SK-N-SH (cell line): ENCODE results near the gene COMT. TPM values are rescaled to one million over a fixed set of nuclear protein-coding genes. Genes with fewer than 3 reads are reported as not detected.

Experiments
- CTCF ChIA-PET: fragments of 300-600, 350-600 bp; formaldehyde crosslinking; extraction: SDS; loops from one replicate; lab custom pipeline; 2021; lab: Yijun Ruan, JAX
- POLR2A ChIA-PET: fragments of 350-600 bp; sonication (Branson Sonifier 250); formaldehyde crosslinking; extraction: SDS; loops from one replicate; lab custom pipeline; 2020; ENCODE audit warnings: antibody characterized with exemption, inconsistent platforms; lab: Yijun Ruan, JAX
- DNase-seq: peaks from one replicate; pipeline ENCODE4 v3.0.0; 2012
- H2AFZ ChIP-seq: fragments of 200-600 bp; sonication (generic); 2 replicates; pipeline ENCODE4 v1.8.1; 2016; ENCODE audit warnings: antibody characterized with exemption, mild to moderate bottlenecking, low read depth
- H3F3A ChIP-seq: fragments of 200-600 bp; sonication (generic); replicated peaks from 2 replicates; pipeline ENCODE3; 2016; ENCODE audit warnings: antibody characterized with exemption, mild to moderate bottlenecking; ENCODE audit not compliant: insufficient read depth
- H3K27ac ChIP-seq, 2 experiments: fragments of 200-500 bp in 1 of 2; fragments of 200-600 bp in 1 of 2; sonication (Bioruptor generic) in 1 of 2; sonication (generic), shearing (Covaris generic) in 1 of 2; 2 replicates each; pipeline versions ENCODE4 v1.5.1 to v1.6.1; 2014 to 2016; ENCODE audit warnings: low read depth in 2 of 2, inconsistent platforms in 1 of 2, low read length in 1 of 2, mild to moderate bottlenecking in 1 of 2, mixed read lengths in 1 of 2
- H3K27me3 ChIP-seq: fragments of 200-600 bp; sonication (generic), shearing (Covaris generic); 2 replicates; pipeline ENCODE4 v1.6.1; 2016; ENCODE audit warnings: mixed run types; ENCODE audit not compliant: insufficient read depth
- H3K36me3 ChIP-seq, 2 experiments: fragments of 200-500 bp in 1 of 2; fragments of 200-600 bp in 1 of 2; sonication (Bioruptor generic) in 1 of 2; sonication (generic) in 1 of 2; replicated peaks in 1 of 2; 2 replicates each; pipeline versions ENCODE3 to v1.5.1; 2014 to 2016; ENCODE audit warnings: low read length in 1 of 2, mild to moderate bottlenecking in 1 of 2; ENCODE audit not compliant: insufficient read depth in 2 of 2, control insufficient read depth in 1 of 2
- H3K4me1 ChIP-seq, 2 experiments: fragments of 200-500 bp in 1 of 2; fragments of 200-600 bp in 1 of 2; sonication (Bioruptor generic) in 1 of 2; sonication (generic), shearing (Covaris generic) in 1 of 2; 2 replicates each; pipeline versions ENCODE4 v1.5.1 to v1.6.1; 2014 to 2016; ENCODE audit warnings: low read depth in 1 of 2, low read length in 1 of 2, mixed run types in 1 of 2; ENCODE audit not compliant: insufficient read depth in 2 of 2, control insufficient read depth in 1 of 2
- H3K4me2 ChIP-seq: fragments of 200-600 bp; sonication (generic), shearing (Covaris generic); 2 replicates; pipeline ENCODE4 v1.6.1; 2017; ENCODE audit warnings: mixed run types
- H3K4me3 ChIP-seq, 2 experiments: fragments of 200-500 bp in 1 of 2; fragments of 200-600 bp in 1 of 2; sonication (Bioruptor generic) in 1 of 2; sonication (generic), shearing (Covaris generic) in 1 of 2; 2 replicates each; pipeline versions ENCODE4 v1.5.1 to v1.8.1; 2014 to 2016; ENCODE audit warnings: low read depth in 2 of 2, inconsistent platforms in 1 of 2, low read length in 1 of 2, mild to moderate bottlenecking in 1 of 2, mixed read lengths in 1 of 2, moderate library complexity in 1 of 2
- H3K79me2 ChIP-seq: fragments of 200-600 bp; sonication (generic); 2 replicates; pipeline ENCODE4 v1.8.1; 2017; ENCODE audit warnings: mild to moderate bottlenecking; ENCODE audit not compliant: insufficient read depth
- H3K9ac ChIP-seq: fragments of 200-600 bp; sonication (generic); 2 replicates; pipeline ENCODE4 v1.6.1; 2017; ENCODE audit warnings: mixed run types
- H3K9me2 ChIP-seq: fragments of 200-600 bp; sonication (generic); 2 replicates; pipeline ENCODE4 v1.6.1; 2017; ENCODE audit warnings: mixed run types
- H3K9me3 ChIP-seq: fragments of 200-600 bp; sonication (generic); 2 replicates; pipeline ENCODE4 v1.6.1; 2017; ENCODE audit warnings: mixed run types, mild to moderate bottlenecking, moderate library complexity
- H4K20me1 ChIP-seq: fragments of 200-600 bp; sonication (generic); 2 replicates; pipeline ENCODE4 v1.6.1; 2017; ENCODE audit warnings: mild to moderate bottlenecking, mixed run types; ENCODE audit not compliant: insufficient read depth
- CHD2 ChIP-seq: fragments of 150-350 bp; IDR thresholded peaks from 2 replicates; pipeline ENCODE4 v1.6.1; 2018; ENCODE audit warnings: low read length; ENCODE audit not compliant: partially characterized antibody
- ELF1 ChIP-seq: IDR thresholded peaks from 2 replicates; pipeline ENCODE4 v1.4.0; 2012
- EP300 ChIP-seq, 2 experiments: IDR thresholded peaks; 2 replicates each; pipeline versions ENCODE4 v1.4.0 to v1.6.1; 2012; ENCODE audit warnings: borderline replicate concordance in 1 of 2, low read depth in 1 of 2, low read length in 1 of 2
- FOXJ3 ChIP-seq: sonication (generic); formaldehyde crosslinking; IDR thresholded peaks from 2 replicates; pipeline ENCODE4 v1.5.1; 2020; ENCODE audit warnings: mild to moderate bottlenecking, missing genetic modification reagents
- GATA2 ChIP-seq: sonication (generic); formaldehyde crosslinking; IDR thresholded peaks from 2 replicates; pipeline ENCODE4 v1.5.0; 2020; ENCODE audit warnings: mild to moderate bottlenecking, missing genetic modification reagents
- MEF2A ChIP-seq: IDR thresholded peaks from 2 replicates; pipeline ENCODE4 v1.4.0; 2012; ENCODE audit warnings: low read depth, borderline replicate concordance
- MXI1 ChIP-seq: IDR thresholded peaks from 2 replicates; pipeline ENCODE4 v1.6.1; 2012; ENCODE audit warnings: mild to moderate bottlenecking, low read depth, low read length, improper control_type of control experiment
- NFIC ChIP-seq: IDR thresholded peaks from 2 replicates; pipeline ENCODE4 v1.4.0; 2012; ENCODE audit warnings: borderline replicate concordance
- POLR2AphosphoS5 ChIP-seq: IDR thresholded peaks from 2 replicates; pipeline ENCODE4 v1.6.1; 2012; ENCODE audit warnings: low read depth, low read length
- RAD21 ChIP-seq: IDR thresholded peaks from 2 replicates; pipeline ENCODE4 v1.6.1; 2012; ENCODE audit warnings: mild to moderate bottlenecking, low read length
- RCOR1 ChIP-seq: fragments of 150-350 bp; IDR thresholded peaks from 2 replicates; pipeline ENCODE4 v1.6.1; 2017; ENCODE audit warnings: antibody characterized with exemption, low read length
- RXRA ChIP-seq: IDR thresholded peaks from 2 replicates; pipeline ENCODE4 v1.4.0; 2012; ENCODE audit warnings: low read depth, mild to moderate bottlenecking, borderline replicate concordance
- SIN3A ChIP-seq: IDR thresholded peaks from 2 replicates; pipeline ENCODE4 v1.6.1; 2012; ENCODE audit warnings: low read depth, mild to moderate bottlenecking, low read length, moderate library complexity, borderline replicate concordance
- SMC3 ChIP-seq: IDR thresholded peaks from 2 replicates; pipeline ENCODE4 v1.6.1; 2012; ENCODE audit warnings: low read depth, low read length, improper control_type of control experiment
- TCF12 ChIP-seq: IDR thresholded peaks from 2 replicates; pipeline ENCODE4 v1.4.0; 2012
- TEAD4 ChIP-seq: IDR thresholded peaks from 2 replicates; pipeline ENCODE4 v1.4.0; 2012; ENCODE audit warnings: mild to moderate bottlenecking, borderline replicate concordance; ENCODE audit not compliant: insufficient read depth
- YY1 ChIP-seq: IDR thresholded peaks from 2 replicates; pipeline ENCODE4 v1.4.0; 2012; ENCODE audit warnings: low read depth, mild to moderate bottlenecking
- WGBS: methylation state at CpG from one replicate; pipeline ENCODE4 v1.1.6; 2017; ENCODE audit warnings: low lambda C conversion rate; 5-methylcytosine and 5-hydroxymethylcytosine counted together
- polyA plus RNA-seq, 3 experiments: library from polyadenylated mRNA; depleted of rRNA; stranded (reverse); fragments of >200 nt; gene quantifications; 2 replicates each; pipeline ENCODE4 v1.2.3, GENCODE V29; 2012
- TF ChIP-seq, protein P1 (sequence below): IDR thresholded peaks from 2 replicates; pipeline ENCODE4 v1.4.0; 2012; ENCODE audit warnings: low read depth, borderline replicate concordance
- TF ChIP-seq, protein P2 (sequence below): IDR thresholded peaks from 2 replicates; pipeline ENCODE4 v1.4.0; 2012; ENCODE audit warnings: low read depth
- TF ChIP-seq, protein P3 (sequence below): fragments of 150-350 bp; IDR thresholded peaks from 2 replicates; pipeline ENCODE4 v1.6.1; 2017; ENCODE audit warnings: antibody characterized with exemption, low read length, low read depth, borderline replicate concordance
- TF ChIP-seq, protein P4 (sequence below): IDR thresholded peaks from 2 replicates; pipeline ENCODE4; 2012

COMT gene
- polyA plus RNA-seq, 1 of the 3 experiments (the other 2 are of a cell fraction) = 343 TPM

DNA sequence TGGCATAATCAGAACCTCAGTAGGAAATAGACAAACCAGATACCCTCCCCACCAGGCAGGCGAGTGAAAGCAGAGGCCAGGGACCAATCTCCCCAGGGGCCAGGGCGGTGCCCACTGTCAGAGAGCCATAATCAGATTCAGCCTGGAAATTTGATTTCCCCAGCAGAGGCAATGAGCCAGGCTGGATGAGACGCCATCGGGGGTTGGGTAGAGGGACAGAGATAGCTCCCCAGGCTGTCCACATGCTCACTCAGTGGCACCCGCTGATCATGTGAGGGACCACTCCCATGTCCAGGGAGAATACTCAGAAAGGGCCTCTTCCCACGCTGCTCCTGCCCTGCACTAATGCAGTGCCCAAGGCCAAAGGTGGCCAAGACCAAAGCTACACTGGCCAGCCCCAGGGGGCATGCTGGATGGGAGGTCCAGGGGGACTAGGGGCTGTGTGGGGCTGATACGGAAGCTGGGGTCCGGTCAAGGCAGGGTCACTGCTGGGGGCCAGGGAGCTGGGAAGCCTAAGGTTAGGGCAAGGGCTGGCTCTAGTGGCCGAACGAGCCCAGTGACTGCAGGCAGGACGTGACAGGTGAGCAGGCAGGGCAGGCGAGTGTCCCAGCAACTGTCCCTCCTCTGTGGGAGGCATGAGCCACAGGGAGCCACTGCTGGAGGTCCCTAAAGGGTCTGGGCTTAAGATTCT, 55.3 kb downstream of the COMT start:
- Histone ChIP-seq H3K27me3 (no peaks in the 10 kb centered on the region), H3K4me2 (0 out of 2 replicates have a peak overlapping the region, but pooled peaks have one; percentile 17), H3K27ac (peak overlapping the region in 1 of 2 experiments; percentile 97; a peak in 2 of 4 replicates), H3K9me3 (no peaks in the 10 kb centered on the region), H4K20me1 (no peaks in the 10 kb centered on the region), H3K9ac (no peak overlapping the region), H3K9me2 (no peaks in the 10 kb centered on the region), H3K4me1 (peaks cover 0 to 82% of the 10 kb centered on the region in 2 experiments; a peak in 2 of 4 replicates), H3F3A (no peaks in the 10 kb centered on the region), H3K4me3 (no peak overlapping the region), H3K36me3 (no peaks in the 10 kb centered on the region), H3K79me2 (no peaks in the 10 kb centered on the region), H2AFZ (no peak overlapping the region)
- WGBS = 76% methylated on average over 10 of the region's 12 CpGs
- CTCF ChIA-PET = interaction anchor here (0.6 to 5.5 kb wide), 6 partner anchors 10 to 533 kb away, joined by 3 to 70 read pairs (median 5); no protein-coding TSS in a partner anchor
- POLR2A ChIA-PET = interaction anchor here (0.7 kb wide), 1 partner anchor 82 kb away, joined by 3 read pairs; no protein-coding TSS in a partner anchor
- peak; percentile 89 for DNase-seq
- TF ChIP-seq EP300 (IDR thresholded peaks at IDR 0.05; ENCODE audit: borderline replicate concordance in 1 of 2, low read depth in 1 of 2, low read length in 1 of 2) (peak in 1 of 2 experiments; percentile 97; a peak in 2 of 4 replicates), RCOR1 (peak; percentile 84), TCF12 (peak; percentile 17; the same call in 1 of the 2 replicates), FOXJ3 (CRISPR knock-in tag) (peak; percentile 95), MXI1 (peak; percentile 77), NFIC (no peak), RXRA (no peak), CHD2 (peak; percentile 87), GATA2 (CRISPR knock-in tag) (peak; percentile 80), MEF2A (no peak), SIN3A (no peak), ELF1 (no peak), RAD21 (no peak), SMC3 (peak; percentile 16; the same call in 1 of the 2 replicates), POLR2AphosphoS5 (no peak), TEAD4 (no peak), YY1 (no peak)
- TF ChIP-seq, protein P1, sequence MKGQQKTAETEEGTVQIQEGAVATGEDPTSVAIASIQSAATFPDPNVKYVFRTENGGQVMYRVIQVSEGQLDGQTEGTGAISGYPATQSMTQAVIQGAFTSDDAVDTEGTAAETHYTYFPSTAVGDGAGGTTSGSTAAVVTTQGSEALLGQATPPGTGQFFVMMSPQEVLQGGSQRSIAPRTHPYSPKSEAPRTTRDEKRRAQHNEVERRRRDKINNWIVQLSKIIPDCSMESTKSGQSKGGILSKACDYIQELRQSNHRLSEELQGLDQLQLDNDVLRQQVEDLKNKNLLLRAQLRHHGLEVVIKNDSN = no peak; the same call in 1 of the 2 replicates
- TF ChIP-seq, protein P2, sequence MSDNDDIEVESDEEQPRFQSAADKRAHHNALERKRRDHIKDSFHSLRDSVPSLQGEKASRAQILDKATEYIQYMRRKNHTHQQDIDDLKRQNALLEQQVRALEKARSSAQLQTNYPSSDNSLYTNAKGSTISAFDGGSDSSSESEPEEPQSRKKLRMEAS = no peak
- TF ChIP-seq, protein P3, sequence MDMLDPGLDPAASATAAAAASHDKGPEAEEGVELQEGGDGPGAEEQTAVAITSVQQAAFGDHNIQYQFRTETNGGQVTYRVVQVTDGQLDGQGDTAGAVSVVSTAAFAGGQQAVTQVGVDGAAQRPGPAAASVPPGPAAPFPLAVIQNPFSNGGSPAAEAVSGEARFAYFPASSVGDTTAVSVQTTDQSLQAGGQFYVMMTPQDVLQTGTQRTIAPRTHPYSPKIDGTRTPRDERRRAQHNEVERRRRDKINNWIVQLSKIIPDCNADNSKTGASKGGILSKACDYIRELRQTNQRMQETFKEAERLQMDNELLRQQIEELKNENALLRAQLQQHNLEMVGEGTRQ = no peak
- TF ChIP-seq, protein P4, sequence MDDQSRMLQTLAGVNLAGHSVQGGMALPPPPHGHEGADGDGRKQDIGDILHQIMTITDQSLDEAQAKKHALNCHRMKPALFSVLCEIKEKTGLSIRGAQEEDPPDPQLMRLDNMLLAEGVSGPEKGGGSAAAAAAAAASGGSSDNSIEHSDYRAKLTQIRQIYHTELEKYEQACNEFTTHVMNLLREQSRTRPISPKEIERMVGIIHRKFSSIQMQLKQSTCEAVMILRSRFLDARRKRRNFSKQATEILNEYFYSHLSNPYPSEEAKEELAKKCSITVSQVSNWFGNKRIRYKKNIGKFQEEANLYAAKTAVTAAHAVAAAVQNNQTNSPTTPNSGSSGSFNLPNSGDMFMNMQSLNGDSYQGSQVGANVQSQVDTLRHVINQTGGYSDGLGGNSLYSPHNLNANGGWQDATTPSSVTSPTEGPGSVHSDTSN = no peak
